Psoas muscle (tissue), 8 donors: ENCODE data around the gene SULF2. TPM values are rescaled to one million over a fixed set of nuclear protein-coding genes. Genes with fewer than 3 reads are reported as not detected.

ENCODE experiments used
- ATAC-seq, 4 donors: fragments of 200-7000 bp; cut with Tn5 transposase; one replicate each; pipeline ENCODE4 v1.9.1; 2020; ENCODE audit warnings: moderate library complexity in 3 of 4, mild to moderate bottlenecking in 2 of 4
- DNase-seq, 2 donors: peaks; one replicate each; pipeline ENCODE4 v3.0.0-alpha.2; 2020
- H3K27ac ChIP-seq: fragments of 200-600 bp; one replicate; pipeline ENCODE4 v1.8.0; 2022
- H3K27me3 ChIP-seq, 3 donors: fragments of 200-600 bp in 1 of 3; one replicate each; pipeline versions ENCODE4 v1.6.1 to v1.8.0; 2013 to 2022; ENCODE audit warnings: low read length in 2 of 3, mild to moderate bottlenecking in 2 of 3, moderate library complexity in 1 of 3; ENCODE audit not compliant: insufficient read depth in 3 of 3
- H3K36me3 ChIP-seq, 2 donors: fragments of 200-600 bp in 1 of 2; one replicate each; pipeline versions ENCODE4 v1.6.1 to v1.8.0; 2013 to 2022; ENCODE audit warnings: low read depth in 1 of 2, mild to moderate bottlenecking in 1 of 2, moderate library complexity in 1 of 2; ENCODE audit not compliant: insufficient read depth in 1 of 2
- H3K4me1 ChIP-seq: fragments of 200-600 bp; one replicate; pipeline ENCODE4 v1.8.0; 2022
- H3K4me3 ChIP-seq: fragments of 200-600 bp; one replicate; pipeline ENCODE4 v1.8.0; 2022; ENCODE audit warnings: mild to moderate bottlenecking
- H3K9me3 ChIP-seq: fragments of 200-600 bp; one replicate; pipeline ENCODE4 v1.8.0; 2022
- CTCF ChIP-seq: fragments of 200-600 bp; IDR thresholded peaks from one replicate; pipeline ENCODE4 v1.8.0; 2022; ENCODE audit warnings: antibody characterized with exemption
- WGBS, 3 donors: extraction: QIAGEN DNeasy Blood & Tissue Kit; methylation state at CpG; one replicate each; pipeline versions ENCODE4 v1.1.6 to v1.1.7; 2013; 5-methylcytosine and 5-hydroxymethylcytosine counted together
- intact Hi-C, 2 donors: fragments of 100-400 bp; cut with DNase I; formaldehyde crosslinking; loops; one replicate each; pipeline versions ENCODE4 v1.11.0 to v1.14.2; 2022
- polyA plus RNA-seq, 3 donors: library from polyadenylated mRNA; stranded (reverse); fragments of 200-250 nt; gene quantifications; one replicate each; pipeline ENCODE4 v1.2.3, GENCODE V29; 2013
- total RNA-seq, 4 donors: library from RNA; stranded (reverse); fragmentation: NEBNext Ultra II Directional in 2 of 4; extraction: Animal tissue kit (Norgen Biotek cat#: 25700) in 2 of 4; gene quantifications; one replicate each; pipeline versions ENCODE4 v1.2.1 to v1.2.4, GENCODE V29; 2021 to 2023
- donor health status: healthy with polysubstance abuse.
- donor health status: DM: no; HTN: no; CAD: no; lungs with moderate emphysema.
- donor health status: Bipolar disorder and iron deficiency.
- donor health status: healthy.
- donor health status: DM: yes; HTN: yes; CAD: no.
- donor health status: DM: no; HTN: no; CAD: no.
- donor health status: DM: no; HTN: no; CAD: no.
- donor health status: DM: yes; HTN: yes; CAD: no.

The SULF2 gene
- total and polyA plus RNA-seq, 7 donors: 5.3 to 23.3 (median 11.6) TPM

DNA sequence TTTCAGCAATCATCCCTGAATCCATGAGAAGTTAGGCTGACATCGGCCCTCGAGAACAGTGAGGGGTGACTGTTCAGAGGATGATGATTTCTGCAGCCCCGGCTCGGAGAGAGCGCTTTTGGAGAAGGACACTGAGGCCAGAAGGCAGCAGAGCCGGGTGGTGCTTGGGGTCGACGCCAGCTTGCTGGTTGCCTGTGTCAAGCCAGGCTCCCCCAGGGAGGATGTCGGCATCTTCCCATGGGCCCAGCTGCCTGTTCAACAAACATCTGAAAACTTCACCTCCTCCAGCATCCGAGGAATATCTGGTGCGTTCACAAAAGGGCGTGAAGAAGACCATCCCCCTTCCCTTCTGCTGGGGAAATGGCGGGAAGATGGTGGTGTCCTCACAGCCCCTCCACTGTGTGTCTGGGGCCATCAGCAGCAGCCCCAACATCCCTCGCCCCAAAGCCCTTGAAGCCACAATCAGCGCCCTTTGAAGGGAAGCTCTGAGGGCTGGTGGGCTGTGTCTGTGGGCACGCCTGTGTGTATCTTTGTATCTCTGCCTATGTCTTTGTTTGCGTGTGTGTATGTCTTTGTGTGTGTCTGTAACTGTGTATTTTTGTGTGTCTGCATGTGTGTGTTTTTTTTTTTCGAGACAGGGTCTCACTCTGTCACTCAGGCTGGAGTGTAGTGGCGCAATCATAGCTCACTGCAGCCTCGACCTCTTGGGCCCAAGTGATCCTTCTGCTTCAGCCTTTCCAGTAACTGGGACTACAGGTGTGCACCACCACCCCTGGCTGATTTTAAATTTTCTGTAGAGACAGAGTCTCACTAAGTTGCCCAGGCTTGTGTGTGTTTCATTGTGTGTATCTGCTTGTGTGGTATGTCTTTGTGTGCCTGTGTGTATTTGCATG, 97.9 kb downstream of the SULF2 start:
- peaks cover 0 to 3% of the 10 kb centered on the region in 2 donors for H3K36me3 ChIP-seq
- intact Hi-C loops: no loop called here
- H3K27me3 ChIP-seq: peaks cover 0 to 9% (median 4%) of the 10 kb centered on the region in 3 donors
- ATAC-seq: no peak
- DNase-seq: peak in 1 of 2 donors; percentile 19
- H3K4me1 ChIP-seq: no peaks in the 10 kb centered on the region
- no peak overlapping the region for H3K4me3 ChIP-seq
- 86 to 88% (median 87%) methylated on average over 20 of the region's 20 CpGs for WGBS, 3 donors
- peaks cover 16% of the 10 kb centered on the region for H3K9me3 ChIP-seq
- no peak overlapping the region for H3K27ac ChIP-seq
- TF ChIP-seq CTCF: no peak

DNA sequence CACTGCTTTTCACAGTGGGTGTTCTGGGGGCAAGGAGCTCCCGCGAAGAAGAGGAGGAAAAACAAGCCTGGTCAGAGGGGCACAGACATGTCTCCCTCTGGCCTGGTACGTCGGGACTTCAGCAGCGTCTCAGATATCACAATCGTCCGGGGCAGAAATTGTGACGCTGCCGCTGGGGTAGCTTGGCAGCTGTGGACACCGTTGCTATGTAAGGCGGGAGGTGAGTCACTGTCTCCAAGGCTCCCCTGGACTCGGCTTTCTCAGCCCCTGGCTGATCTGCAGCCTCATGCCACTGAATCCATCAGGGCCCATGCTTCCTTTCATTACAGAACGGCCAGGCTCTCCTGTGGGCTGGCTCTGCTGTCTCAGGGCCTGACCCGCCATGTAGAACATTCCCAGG, 98.7 kb downstream of the SULF2 start:
- ATAC-seq: no peak
- Histone ChIP-seq H3K9me3 (peaks cover 8% of the 10 kb centered on the region), H3K4me1 (no peaks in the 10 kb centered on the region), H3K27me3 (peaks cover 0 to 9% (median 4%) of the 10 kb centered on the region in 3 donors), H3K4me3 (no peak overlapping the region), H3K36me3 (peaks cover 0 to 3% of the 10 kb centered on the region in 2 donors), H3K27ac (no peak overlapping the region)
- 41 to 57% (median 56%) methylated on average over 14 of the region's 14 CpGs for WGBS, 3 donors
- TF ChIP-seq CTCF: no peak
- intact Hi-C loops: no loop called here
- DNase-seq: peak; percentile 49 to 50

- Histone ChIP-seq H3K27me3 (peaks cover 0 to 9% (median 4%) of the 10 kb centered on the region in 3 donors), H3K36me3 (no peaks in the 10 kb centered on the region), H3K27ac (no peak overlapping the region), H3K9me3 (no peaks in the 10 kb centered on the region), H3K4me3 (no peak overlapping the region), H3K4me1 (no peaks in the 10 kb centered on the region)
- ATAC-seq (no peak), DNase-seq (peak in 1 of 2 donors; percentile 38)
- intact Hi-C loops: no loop called here
- no peak for TF ChIP-seq CTCF
- WGBS, 3 donors: 90 to 93% (median 91%) methylated on average over 26 of the region's 26 CpGs
Observed at GRCh38 chr20:47684306-47685080, 100.8 kb downstream of the SULF2 start.

DNA sequence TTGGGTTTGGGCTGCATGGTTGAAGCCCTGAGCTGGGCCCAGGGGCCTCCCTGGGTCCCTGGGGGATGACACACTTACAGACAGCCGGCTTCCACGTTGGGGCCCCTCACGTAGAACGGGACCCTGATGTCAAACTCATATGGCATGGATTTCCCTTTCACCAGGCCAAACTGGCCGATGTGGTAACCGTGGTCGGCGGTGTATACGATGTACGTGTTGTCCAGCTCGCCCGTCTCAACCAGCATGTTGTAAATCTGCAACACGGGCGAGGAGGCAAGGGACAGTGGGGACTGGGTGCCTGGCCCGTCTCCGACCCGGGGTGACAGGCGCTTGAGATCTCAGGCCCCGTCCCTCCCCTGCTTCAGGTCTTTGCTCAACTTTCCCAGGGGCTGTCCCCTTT, 102.4 kb downstream of the SULF2 start:
- DNase-seq (peak in 1 of 2 donors; percentile 41), ATAC-seq (no peak)
- Histone ChIP-seq H3K36me3 (no peaks in the 10 kb centered on the region), H3K27me3 (peaks cover 0 to 9% (median 0%) of the 10 kb centered on the region in 3 donors), H3K27ac (no peak overlapping the region), H3K4me1 (no peaks in the 10 kb centered on the region), H3K4me3 (no peak overlapping the region), H3K9me3 (no peaks in the 10 kb centered on the region)
- WGBS, 3 donors: 54 to 76% (median 65%) methylated on average over 19 of the region's 19 CpGs
- no peak for TF ChIP-seq CTCF
- intact Hi-C loops: no loop called here
